Ishikawa (cell line): Measurements from ENCODE around the gene ZNF280B.

ENCODE experiments used
- CEBPB ChIP-seq: IDR thresholded peaks from 2 replicates; pipeline ENCODE4 v1.6.1; 2012
- CREB1 ChIP-seq: IDR thresholded peaks from 2 replicates; pipeline ENCODE4 v1.6.1; 2012; ENCODE audit warnings: low read depth
- EGR1 ChIP-seq: IDR thresholded peaks from 2 replicates; pipeline ENCODE4 v1.6.1; 2012
- MAX ChIP-seq: IDR thresholded peaks from 2 replicates; pipeline ENCODE4 v1.6.1; 2012
- RAD21 ChIP-seq: IDR thresholded peaks from 2 replicates; pipeline ENCODE4 v1.6.1; 2012; ENCODE audit warnings: low read depth
- REST ChIP-seq: IDR thresholded peaks from 2 replicates; pipeline ENCODE4 v1.6.1; 2012; ENCODE audit warnings: low read depth, mild to moderate bottlenecking
- TAF1 ChIP-seq: IDR thresholded peaks from 2 replicates; pipeline ENCODE4 v1.6.1; 2012; ENCODE audit warnings: low read depth, mild to moderate bottlenecking
- USF1 ChIP-seq: IDR thresholded peaks from 2 replicates; pipeline ENCODE4 v1.6.1; 2012

- TF ChIP-seq TAF1: no peak
- TF ChIP-seq CEBPB: no peak
- no peak for TF ChIP-seq RAD21
- TF ChIP-seq MAX: no peak
- TF ChIP-seq REST: no peak
- TF ChIP-seq CREB1: no peak
- TF ChIP-seq EGR1: no peak
- no peak for TF ChIP-seq USF1
Measured at GRCh38 chr22:22513619-22514018, 5.1 kb upstream of the ZNF280B start.
